Hematopoietic multipotent progenitor cell treated with erythropoietin and hydrocortisone succinate and interleukin-3 and kit ligand, for 6 days (in vitro differentiated cells): ENCODE measurements around the gene PUS1.

Experiments used
- DNase-seq: peaks from one replicate; pipeline ENCODE4 v3.0.0-alpha.2; 2015

PUS1 gene

GRCh38 chr12:131917139-131917710 lies 11.9 kb upstream of the PUS1 start:
- no peak for DNase-seq

GRCh38 chr12:131917711-131918306 lies 11.3 kb upstream of the PUS1 start:
- no peak for DNase-seq

- no peak for DNase-seq
Measured at GRCh38 chr12:131918311-131919050, 10.6 kb upstream of the PUS1 start.

GRCh38 chr12:131919051-131919347 lies 10.1 kb upstream of the PUS1 start:
- no peak for DNase-seq

GRCh38 chr12:131919366-131920156 lies 9.5 kb upstream of the PUS1 start:
- no peak for DNase-seq

GRCh38 chr12:131920157-131920508 lies 8.9 kb upstream of the PUS1 start:
- DNase-seq = no peak

GRCh38 chr12:131920902-131921840 lies 7.9 kb upstream of the PUS1 start:
- DNase-seq = no peak

- no peak for DNase-seq
Measured at GRCh38 chr12:131921866-131922769, 7.0 kb upstream of the PUS1 start.

GRCh38 chr12:131922772-131923171 lies 6.3 kb upstream of the PUS1 start:
- DNase-seq = no peak

- no peak for DNase-seq
Measured at GRCh38 chr12:131923260-131923659, 5.8 kb upstream of the PUS1 start.

- DNase-seq = no peak
Measured at GRCh38 chr12:131927110-131928079, 1.7 kb upstream of the PUS1 start.

- DNase-seq = peak; percentile 72
Measured at GRCh38 chr12:131928080-131928710, 881 bp upstream of the PUS1 start.

- DNase-seq = peak; percentile 82
Measured at GRCh38 chr12:131929581-131930456, 743 bp downstream of the PUS1 start.

- DNase-seq = no peak
Measured at GRCh38 chr12:131930510-131930909, 1.4 kb downstream of the PUS1 start.

- no peak for DNase-seq
Measured at GRCh38 chr12:131933387-131933786, 4.3 kb downstream of the PUS1 start.

GRCh38 chr12:131934535-131934934 lies 5.5 kb downstream of the PUS1 start:
- DNase-seq = no peak

- DNase-seq = no peak
Measured at GRCh38 chr12:131938082-131938481, 9.0 kb downstream of the PUS1 start.

GRCh38 chr12:131939007-131939406 lies 9.9 kb downstream of the PUS1 start:
- DNase-seq = no peak

- no peak for DNase-seq
Measured at GRCh38 chr12:131940141-131940547, 11.1 kb downstream of the PUS1 start.
